ENCODE measurements around the gene TXNRD1.

- TF ChIP-seq, protein P1, sequence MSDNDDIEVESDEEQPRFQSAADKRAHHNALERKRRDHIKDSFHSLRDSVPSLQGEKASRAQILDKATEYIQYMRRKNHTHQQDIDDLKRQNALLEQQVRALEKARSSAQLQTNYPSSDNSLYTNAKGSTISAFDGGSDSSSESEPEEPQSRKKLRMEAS (IDR thresholded peaks at IDR 0.05; ENCODE audit: low read depth, low read length), result no peak
- TF ChIP-seq, protein P2, sequence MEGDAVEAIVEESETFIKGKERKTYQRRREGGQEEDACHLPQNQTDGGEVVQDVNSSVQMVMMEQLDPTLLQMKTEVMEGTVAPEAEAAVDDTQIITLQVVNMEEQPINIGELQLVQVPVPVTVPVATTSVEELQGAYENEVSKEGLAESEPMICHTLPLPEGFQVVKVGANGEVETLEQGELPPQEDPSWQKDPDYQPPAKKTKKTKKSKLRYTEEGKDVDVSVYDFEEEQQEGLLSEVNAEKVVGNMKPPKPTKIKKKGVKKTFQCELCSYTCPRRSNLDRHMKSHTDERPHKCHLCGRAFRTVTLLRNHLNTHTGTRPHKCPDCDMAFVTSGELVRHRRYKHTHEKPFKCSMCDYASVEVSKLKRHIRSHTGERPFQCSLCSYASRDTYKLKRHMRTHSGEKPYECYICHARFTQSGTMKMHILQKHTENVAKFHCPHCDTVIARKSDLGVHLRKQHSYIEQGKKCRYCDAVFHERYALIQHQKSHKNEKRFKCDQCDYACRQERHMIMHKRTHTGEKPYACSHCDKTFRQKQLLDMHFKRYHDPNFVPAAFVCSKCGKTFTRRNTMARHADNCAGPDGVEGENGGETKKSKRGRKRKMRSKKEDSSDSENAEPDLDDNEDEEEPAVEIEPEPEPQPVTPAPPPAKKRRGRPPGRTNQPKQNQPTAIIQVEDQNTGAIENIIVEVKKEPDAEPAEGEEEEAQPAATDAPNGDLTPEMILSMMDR (IDR thresholded peaks at IDR 0.05; ENCODE audit: low read depth, low read length), result no peak
These were observed 57.4 kb downstream of the TXNRD1 start for GRCh38 chr12:104272938-104273337.
